ENCODE measurements around the gene GARIN1A.

Gene GARIN1A

DNA sequence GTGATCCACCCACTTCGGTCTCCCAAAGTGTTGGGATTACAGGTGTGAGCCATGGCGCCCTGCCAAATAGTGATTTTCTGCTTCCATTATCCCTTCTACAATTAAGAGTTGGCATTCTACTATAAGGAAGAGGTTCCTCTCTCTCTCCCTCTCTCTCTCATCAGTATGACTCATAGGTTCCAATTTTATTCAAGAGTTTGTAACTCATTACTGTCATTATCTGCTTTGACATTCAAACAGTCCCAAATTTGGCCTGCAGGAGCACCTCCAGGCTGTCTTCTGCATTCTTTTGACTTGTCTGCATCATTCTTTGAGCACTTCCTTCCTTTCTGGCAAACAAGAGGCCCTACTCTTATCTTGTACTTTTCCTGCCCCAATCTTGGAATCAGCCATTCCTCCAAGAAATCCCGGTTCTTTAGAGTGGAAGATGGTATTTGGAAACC, 33.8 kb downstream of the GARIN1A start:
- no peak for ATAC-seq (ENCODE audit: low read depth)
- Histone ChIP-seq H3K36me3 (ENCODE audit: low read depth) (no peaks in the 10 kb centered on the region), H3K4me1 (ENCODE audit: insufficient read depth, poor library complexity, severe bottlenecking) (no peaks in the 10 kb centered on the region), H3K9me3 (ENCODE audit: severe bottlenecking) (no peaks in the 10 kb centered on the region), H3K27me3 (ENCODE audit: insufficient read depth, poor library complexity, severe bottlenecking) (no peaks in the 10 kb centered on the region), H3K27ac (ENCODE audit: poor library complexity, severe bottlenecking) (no peak overlapping the region), H3K4me3 (ENCODE audit: severe bottlenecking) (no peak overlapping the region)
- no peak for DNase-seq (ENCODE audit: low spot score)
- TF ChIP-seq, protein P1, sequence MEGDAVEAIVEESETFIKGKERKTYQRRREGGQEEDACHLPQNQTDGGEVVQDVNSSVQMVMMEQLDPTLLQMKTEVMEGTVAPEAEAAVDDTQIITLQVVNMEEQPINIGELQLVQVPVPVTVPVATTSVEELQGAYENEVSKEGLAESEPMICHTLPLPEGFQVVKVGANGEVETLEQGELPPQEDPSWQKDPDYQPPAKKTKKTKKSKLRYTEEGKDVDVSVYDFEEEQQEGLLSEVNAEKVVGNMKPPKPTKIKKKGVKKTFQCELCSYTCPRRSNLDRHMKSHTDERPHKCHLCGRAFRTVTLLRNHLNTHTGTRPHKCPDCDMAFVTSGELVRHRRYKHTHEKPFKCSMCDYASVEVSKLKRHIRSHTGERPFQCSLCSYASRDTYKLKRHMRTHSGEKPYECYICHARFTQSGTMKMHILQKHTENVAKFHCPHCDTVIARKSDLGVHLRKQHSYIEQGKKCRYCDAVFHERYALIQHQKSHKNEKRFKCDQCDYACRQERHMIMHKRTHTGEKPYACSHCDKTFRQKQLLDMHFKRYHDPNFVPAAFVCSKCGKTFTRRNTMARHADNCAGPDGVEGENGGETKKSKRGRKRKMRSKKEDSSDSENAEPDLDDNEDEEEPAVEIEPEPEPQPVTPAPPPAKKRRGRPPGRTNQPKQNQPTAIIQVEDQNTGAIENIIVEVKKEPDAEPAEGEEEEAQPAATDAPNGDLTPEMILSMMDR (IDR thresholded peaks at IDR 0.05; ENCODE audit: poor library complexity, severe bottlenecking) = no peak

DNA sequence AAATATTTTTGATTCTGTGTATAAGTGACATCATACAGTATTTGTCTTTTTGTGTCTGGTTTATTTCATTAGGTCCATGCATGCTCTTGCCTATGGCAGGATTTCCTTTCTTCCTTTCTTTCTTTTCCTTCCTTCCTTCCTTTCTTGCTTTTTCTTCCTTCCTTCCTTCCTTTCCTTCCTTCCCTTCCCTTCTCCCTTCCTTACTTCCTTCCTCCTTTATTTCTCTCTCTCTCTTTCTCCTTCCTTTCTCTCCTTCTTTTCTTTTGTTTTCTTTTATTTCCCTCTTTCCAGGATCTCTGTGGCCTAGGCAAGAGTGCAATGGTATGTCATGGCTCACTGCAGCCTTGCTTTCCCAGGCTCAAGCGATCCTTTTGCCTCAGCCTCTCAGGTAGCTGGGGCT, 35.7 kb downstream of the GARIN1A start:
- H3K4me1 ChIP-seq (ENCODE audit: insufficient read depth, poor library complexity, severe bottlenecking) = no peaks in the 10 kb centered on the region
- H3K36me3 ChIP-seq (ENCODE audit: low read depth) = no peaks in the 10 kb centered on the region
- TF ChIP-seq, protein P1 (IDR thresholded peaks at IDR 0.05; ENCODE audit: poor library complexity, severe bottlenecking) = no peak
- H3K9me3 ChIP-seq (ENCODE audit: severe bottlenecking) = no peaks in the 10 kb centered on the region
- no peak overlapping the region for H3K4me3 ChIP-seq (ENCODE audit: severe bottlenecking)
- DNase-seq (ENCODE audit: low spot score) (no peak), ATAC-seq (ENCODE audit: low read depth) (no peak)
- H3K27me3 ChIP-seq (ENCODE audit: insufficient read depth, poor library complexity, severe bottlenecking) = no peaks in the 10 kb centered on the region
- no peak overlapping the region for H3K27ac ChIP-seq (ENCODE audit: poor library complexity, severe bottlenecking)

DNA sequence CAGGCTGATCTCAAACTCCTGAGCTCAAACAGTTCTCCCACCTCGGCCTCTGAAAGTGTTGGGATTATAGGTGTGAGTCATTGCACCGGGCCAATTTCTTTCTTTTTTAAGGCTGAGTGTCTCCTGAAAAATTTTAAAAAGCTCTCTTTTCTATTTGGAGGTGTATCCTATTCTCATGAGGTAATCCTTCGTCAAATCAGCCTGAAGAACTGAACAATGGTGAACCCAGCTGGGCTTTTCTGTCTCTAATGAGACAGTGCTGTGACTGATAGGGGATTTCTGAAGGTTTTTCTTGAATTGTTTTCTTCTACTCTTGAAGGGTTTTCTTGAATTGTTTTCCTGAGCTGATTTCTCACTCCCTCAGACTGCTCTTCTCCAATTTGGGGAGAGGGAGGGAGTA, 36.1 kb downstream of the GARIN1A start:
- ATAC-seq (ENCODE audit: low read depth) = no peak
- TF ChIP-seq, protein P1 (IDR thresholded peaks at IDR 0.05; ENCODE audit: poor library complexity, severe bottlenecking) = no peak

DNA sequence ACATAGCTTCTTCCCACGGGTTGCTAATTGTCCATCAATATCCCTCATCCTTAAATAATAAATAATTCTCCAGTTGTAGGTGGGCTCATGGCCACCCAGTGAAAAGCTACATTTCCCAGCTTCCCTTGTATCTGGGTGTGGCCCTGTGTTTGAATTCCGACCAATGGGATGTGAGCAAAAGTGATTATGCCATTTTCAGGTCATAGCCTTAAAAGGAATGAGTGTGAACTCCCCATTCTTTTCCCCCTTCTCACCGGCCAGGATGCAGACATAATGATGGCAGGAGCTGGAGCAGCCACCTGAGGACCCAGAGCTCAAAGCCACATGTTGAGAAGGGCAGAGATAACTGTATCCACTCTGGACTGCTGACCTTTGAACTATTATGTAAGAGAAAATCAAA, 36.7 kb downstream of the GARIN1A start:
- H3K36me3 ChIP-seq (ENCODE audit: low read depth) = no peaks in the 10 kb centered on the region
- H3K4me1 ChIP-seq (ENCODE audit: insufficient read depth, poor library complexity, severe bottlenecking) = peaks cover 4% of the 10 kb centered on the region
- ATAC-seq (ENCODE audit: low read depth) = no peak
- TF ChIP-seq, protein P1 (IDR thresholded peaks at IDR 0.05; ENCODE audit: poor library complexity, severe bottlenecking) = no peak
- no peak for DNase-seq (ENCODE audit: low spot score)
- no peaks in the 10 kb centered on the region for H3K27me3 ChIP-seq (ENCODE audit: insufficient read depth, poor library complexity, severe bottlenecking)
- H3K4me3 ChIP-seq (ENCODE audit: severe bottlenecking) = no peak overlapping the region
- no peak overlapping the region for H3K27ac ChIP-seq (ENCODE audit: poor library complexity, severe bottlenecking)
- H3K9me3 ChIP-seq (ENCODE audit: severe bottlenecking) = no peaks in the 10 kb centered on the region

More for the DNA sequence above, 36.1 kb downstream of the GARIN1A start:
- H3K27ac ChIP-seq (ENCODE audit: poor library complexity, severe bottlenecking) = no peak overlapping the region
- no peaks in the 10 kb centered on the region for H3K27me3 ChIP-seq (ENCODE audit: insufficient read depth, poor library complexity, severe bottlenecking)
- H3K9me3 ChIP-seq (ENCODE audit: severe bottlenecking) = no peaks in the 10 kb centered on the region
- no peak for DNase-seq (ENCODE audit: low spot score)
- H3K4me3 ChIP-seq (ENCODE audit: severe bottlenecking) = no peak overlapping the region
- H3K36me3 ChIP-seq (ENCODE audit: low read depth) = no peaks in the 10 kb centered on the region
- H3K4me1 ChIP-seq (ENCODE audit: insufficient read depth, poor library complexity, severe bottlenecking) = no peaks in the 10 kb centered on the region

DNA sequence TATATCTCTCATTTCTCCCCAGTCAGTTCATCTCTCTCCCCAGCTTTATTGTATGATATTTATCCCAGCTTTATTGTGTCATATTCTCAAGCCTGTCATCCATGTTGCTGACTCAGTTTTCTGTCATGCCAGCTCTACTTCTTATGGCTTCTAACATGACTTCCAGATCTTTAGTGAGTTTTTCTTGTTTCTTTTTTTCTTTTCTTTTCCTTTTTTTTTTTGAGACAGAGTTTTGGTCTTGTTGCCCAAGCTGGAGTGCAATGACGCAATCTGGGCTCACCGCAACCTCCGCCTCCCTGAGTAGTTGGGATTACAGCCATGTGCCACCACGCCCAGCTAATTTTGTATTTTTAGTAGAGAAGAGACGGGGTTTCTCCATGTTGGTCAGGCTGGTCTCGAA, 38.4 kb downstream of the GARIN1A start:
- TF ChIP-seq, protein P1 (IDR thresholded peaks at IDR 0.05; ENCODE audit: poor library complexity, severe bottlenecking) = no peak
- H3K9me3 ChIP-seq (ENCODE audit: severe bottlenecking) = no peaks in the 10 kb centered on the region
- H3K27me3 ChIP-seq (ENCODE audit: insufficient read depth, poor library complexity, severe bottlenecking) = no peaks in the 10 kb centered on the region
- peaks cover 6% of the 10 kb centered on the region for H3K4me1 ChIP-seq (ENCODE audit: insufficient read depth, poor library complexity, severe bottlenecking)
- ATAC-seq (ENCODE audit: low read depth) = no peak
- no peaks in the 10 kb centered on the region for H3K36me3 ChIP-seq (ENCODE audit: low read depth)
- H3K4me3 ChIP-seq (ENCODE audit: severe bottlenecking) = no peak overlapping the region
- H3K27ac ChIP-seq (ENCODE audit: poor library complexity, severe bottlenecking) = no peak overlapping the region
- DNase-seq (ENCODE audit: low spot score) = no peak

Measured in RWPE2 (cell line).